ENCODE measurements around the gene AKAP13.
A peak's percentile ranks its signal among the peaks of the same experiment; 100 is the strongest.

Gene AKAP13

DNA sequence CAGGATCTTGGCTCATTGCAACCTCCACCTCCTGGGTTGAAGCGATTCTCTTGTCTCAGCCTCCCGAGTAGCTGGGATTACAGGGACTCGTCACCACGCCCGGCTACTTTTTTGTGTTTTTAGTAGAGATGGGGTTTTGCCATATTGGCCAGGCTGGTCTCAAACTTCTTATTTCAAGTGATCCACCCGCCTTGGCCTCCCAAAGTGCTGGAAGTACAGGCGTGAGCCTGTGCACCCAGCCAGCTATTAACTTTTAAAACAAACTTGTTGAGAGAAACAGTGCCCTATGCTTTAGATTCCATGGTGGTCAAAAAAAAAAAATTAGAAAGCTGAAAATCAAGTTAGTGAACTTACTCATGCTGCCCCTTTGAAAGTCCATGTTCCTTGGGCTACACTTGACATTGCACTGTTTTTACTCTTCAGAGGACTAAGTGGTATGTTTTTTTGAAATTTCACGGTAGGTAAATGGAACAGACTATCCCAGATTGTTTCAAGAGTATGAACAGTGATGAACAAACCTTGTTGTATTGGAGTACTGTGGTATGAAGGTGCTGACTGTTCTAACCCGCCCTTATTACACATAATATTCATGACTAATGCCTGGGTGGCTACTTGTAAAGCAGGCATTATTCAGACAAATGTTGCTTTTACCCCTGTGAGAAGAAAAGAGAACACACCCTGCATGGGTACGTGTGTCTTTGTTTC is 207.5 kb downstream of the AKAP13 start:
- peaks cover 48% of the 10 kb centered on the region for H3K4me1 Mint-ChIP-seq
- H3K27ac Mint-ChIP-seq = no peak overlapping the region
- DNase-seq = no peak
- TF ChIP-seq, protein P1, sequence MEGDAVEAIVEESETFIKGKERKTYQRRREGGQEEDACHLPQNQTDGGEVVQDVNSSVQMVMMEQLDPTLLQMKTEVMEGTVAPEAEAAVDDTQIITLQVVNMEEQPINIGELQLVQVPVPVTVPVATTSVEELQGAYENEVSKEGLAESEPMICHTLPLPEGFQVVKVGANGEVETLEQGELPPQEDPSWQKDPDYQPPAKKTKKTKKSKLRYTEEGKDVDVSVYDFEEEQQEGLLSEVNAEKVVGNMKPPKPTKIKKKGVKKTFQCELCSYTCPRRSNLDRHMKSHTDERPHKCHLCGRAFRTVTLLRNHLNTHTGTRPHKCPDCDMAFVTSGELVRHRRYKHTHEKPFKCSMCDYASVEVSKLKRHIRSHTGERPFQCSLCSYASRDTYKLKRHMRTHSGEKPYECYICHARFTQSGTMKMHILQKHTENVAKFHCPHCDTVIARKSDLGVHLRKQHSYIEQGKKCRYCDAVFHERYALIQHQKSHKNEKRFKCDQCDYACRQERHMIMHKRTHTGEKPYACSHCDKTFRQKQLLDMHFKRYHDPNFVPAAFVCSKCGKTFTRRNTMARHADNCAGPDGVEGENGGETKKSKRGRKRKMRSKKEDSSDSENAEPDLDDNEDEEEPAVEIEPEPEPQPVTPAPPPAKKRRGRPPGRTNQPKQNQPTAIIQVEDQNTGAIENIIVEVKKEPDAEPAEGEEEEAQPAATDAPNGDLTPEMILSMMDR (IDR thresholded peaks at IDR 0.05) = no peak
- peaks cover 4% of the 10 kb centered on the region for H3K27me3 Mint-ChIP-seq (ENCODE audit: low read depth, poor library complexity)
- peaks cover 3% of the 10 kb centered on the region for H3K9me3 Mint-ChIP-seq
- H3K36me3 Mint-ChIP-seq (ENCODE audit: low read depth) = peaks cover 56% of the 10 kb centered on the region
- H3K4me3 Mint-ChIP-seq = no peak overlapping the region

DNA sequence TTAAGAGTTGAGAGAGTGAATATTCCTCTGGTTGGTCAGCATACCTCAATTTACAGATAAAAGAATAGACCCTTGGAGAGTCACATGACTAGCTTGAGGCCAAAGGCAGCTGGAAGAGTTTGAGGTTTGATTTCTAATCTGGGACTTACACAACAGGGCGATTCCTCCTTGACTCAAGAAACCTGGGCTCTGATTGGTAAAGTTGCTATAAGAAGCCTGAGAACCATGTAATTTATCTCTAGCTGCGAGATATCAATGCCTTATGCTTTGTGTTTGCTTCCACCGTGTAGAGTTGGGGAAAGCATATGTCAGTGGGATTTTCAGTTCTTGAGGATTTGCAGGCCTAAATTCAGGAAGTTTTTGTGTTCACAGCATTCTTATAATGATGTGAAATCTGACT is 208.3 kb downstream of the AKAP13 start:
- H3K9me3 Mint-ChIP-seq = peaks cover 3% of the 10 kb centered on the region
- TF ChIP-seq, protein P1 (IDR thresholded peaks at IDR 0.05) = no peak
- H3K4me3 Mint-ChIP-seq = no peak overlapping the region
- peak overlapping the region; percentile 92 for H3K27ac Mint-ChIP-seq
- no peak for DNase-seq
- H3K36me3 Mint-ChIP-seq (ENCODE audit: low read depth) = peaks cover 53% of the 10 kb centered on the region
- H3K27me3 Mint-ChIP-seq (ENCODE audit: low read depth, poor library complexity) = peaks cover 4% of the 10 kb centered on the region
- peaks cover 40% of the 10 kb centered on the region for H3K4me1 Mint-ChIP-seq

DNA sequence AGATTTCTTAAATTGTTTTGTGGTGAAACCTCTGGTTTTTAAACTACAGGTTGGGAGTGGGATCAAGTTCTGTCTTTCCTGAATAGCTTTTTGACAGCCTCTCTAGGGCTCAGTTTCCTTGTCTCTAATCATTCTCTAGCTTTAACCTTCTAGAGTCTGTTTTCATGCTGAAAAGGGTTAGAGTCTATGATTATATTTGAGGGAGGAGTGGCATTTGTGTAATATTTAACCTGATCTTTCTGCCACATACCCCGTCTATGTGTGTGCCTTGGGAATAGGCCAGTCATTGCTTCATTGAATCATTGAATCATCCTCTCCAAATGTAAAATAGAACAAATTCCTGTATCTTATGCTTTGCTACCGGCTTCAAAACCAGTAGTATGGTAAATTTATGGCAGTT is 209.4 kb downstream of the AKAP13 start:
- no peak overlapping the region for H3K4me3 Mint-ChIP-seq

DNA sequence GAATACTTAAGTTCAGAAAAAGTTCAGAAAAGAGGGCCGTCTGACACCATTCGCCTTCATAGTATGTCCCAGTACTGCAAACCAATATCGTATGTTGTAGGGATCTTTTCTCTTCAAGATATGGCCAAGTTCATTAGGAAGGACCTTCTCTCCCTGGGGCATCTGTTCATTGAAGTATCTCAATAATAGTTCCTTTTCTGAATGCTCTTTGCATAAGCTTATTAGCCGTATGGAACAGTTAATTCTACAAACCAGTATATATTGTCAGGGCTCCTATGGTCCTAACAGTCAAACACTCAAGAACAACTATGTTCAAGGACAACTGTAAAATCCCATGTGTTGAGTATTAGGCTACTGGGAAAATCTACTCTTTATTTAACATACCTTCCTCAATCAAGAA is 211.2 kb downstream of the AKAP13 start:
- Mint-ChIP-seq H3K27ac (no peak overlapping the region), H3K4me3 (no peak overlapping the region), H3K27me3 (ENCODE audit: low read depth, poor library complexity) (peaks cover 4% of the 10 kb centered on the region), H3K4me1 (peaks cover 22% of the 10 kb centered on the region), H3K9me3 (peaks cover 3% of the 10 kb centered on the region), H3K36me3 (ENCODE audit: low read depth) (peaks cover 44% of the 10 kb centered on the region)
- TF ChIP-seq, protein P1 (IDR thresholded peaks at IDR 0.05) = no peak
- DNase-seq = no peak

More for the DNA sequence above, 209.4 kb downstream of the AKAP13 start:
- H3K27ac Mint-ChIP-seq = peak overlapping the region; percentile 92
- peaks cover 52% of the 10 kb centered on the region for H3K36me3 Mint-ChIP-seq (ENCODE audit: low read depth)
- peaks cover 4% of the 10 kb centered on the region for H3K27me3 Mint-ChIP-seq (ENCODE audit: low read depth, poor library complexity)
- peaks cover 30% of the 10 kb centered on the region for H3K4me1 Mint-ChIP-seq
- peaks cover 3% of the 10 kb centered on the region for H3K9me3 Mint-ChIP-seq
- DNase-seq = no peak
- TF ChIP-seq, protein P1 (IDR thresholded peaks at IDR 0.05) = no peak

DNA sequence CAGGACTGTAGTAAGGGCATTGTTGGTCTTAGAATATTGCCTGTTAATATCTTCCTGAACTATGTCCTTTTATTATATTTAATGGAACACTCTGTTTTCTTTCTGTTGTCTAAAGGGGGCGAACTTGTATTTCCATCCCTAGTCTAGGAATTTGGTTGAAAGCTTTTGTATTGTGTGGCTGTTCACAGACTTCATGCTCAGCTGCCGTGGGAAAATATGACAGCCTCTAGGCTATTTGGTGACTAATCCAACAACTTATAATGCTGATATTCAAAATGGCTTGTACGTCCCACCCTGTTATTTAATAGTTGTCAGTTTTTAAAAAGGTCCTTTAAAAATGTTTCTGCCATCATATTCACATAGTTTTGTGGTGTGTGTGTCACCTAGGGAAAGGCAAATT is 211.7 kb downstream of the AKAP13 start:
- DNase-seq = no peak
- Mint-ChIP-seq H3K27me3 (ENCODE audit: low read depth, poor library complexity) (peaks cover 4% of the 10 kb centered on the region), H3K4me1 (peaks cover 22% of the 10 kb centered on the region), H3K4me3 (no peak overlapping the region), H3K27ac (no peak overlapping the region), H3K9me3 (peaks cover 2% of the 10 kb centered on the region), H3K36me3 (ENCODE audit: low read depth) (peaks cover 41% of the 10 kb centered on the region)
- TF ChIP-seq, protein P1 (IDR thresholded peaks at IDR 0.05) = no peak

Measured in nephron progenitor cell (in vitro differentiated cells).